AG04450 (cell line): ENCODE measurements around the gene POU2AF1. TPM values are rescaled to one million over a fixed set of nuclear protein-coding genes. Genes with fewer than 3 reads are reported as not detected.

Experiments used
- CTCF ChIA-PET: fragments of 300-600, 350-600 bp; formaldehyde crosslinking; extraction: SDS; loops from one replicate; lab custom pipeline; 2022; ENCODE audit warnings: antibody characterized with exemption, inconsistent platforms; lab: Charles Lee
- POLR2A ChIA-PET: fragments of 350-600 bp; formaldehyde crosslinking; extraction: SDS; loops from one replicate; lab custom pipeline; 2021; ENCODE audit warnings: antibody characterized with exemption, inconsistent platforms; lab: Yijun Ruan, JAX
- DNase-seq: peaks from one replicate; pipeline ENCODE4 v3.0.0-alpha.2; 2011; ENCODE audit warnings: low read depth, low spot score
- H3K27ac ChIP-seq: one replicate; pipeline ENCODE4 v1.5.1; 2012; ENCODE audit warnings: low read depth, low read length, control low read depth
- H3K27me3 ChIP-seq: one replicate; pipeline ENCODE4 v1.6.0; 2012; ENCODE audit warnings: low read length; ENCODE audit not compliant: control insufficient read depth, insufficient read depth
- H3K4me3 ChIP-seq: 2 replicates; pipeline ENCODE4 v1.5.1; 2011; ENCODE audit warnings: mild to moderate bottlenecking, low read depth, low read length, control low read depth
- H3K9me3 ChIP-seq: 2 replicates; pipeline ENCODE4 v1.5.1; 2012; ENCODE audit warnings: low read length; ENCODE audit not compliant: control insufficient read depth, insufficient read depth
- CTCF ChIP-seq: IDR thresholded peaks from 2 replicates; pipeline ENCODE4 v1.5.1; 2011; ENCODE audit warnings: low read depth, low read length, control low read depth, inconsistent platforms
- polyA plus RNA-seq: library from polyadenylated mRNA; depleted of rRNA; stranded (reverse); fragments of >200 nt; gene quantifications from 2 replicates; pipeline ENCODE4 v1.2.3, GENCODE V29; 2011

POU2AF1 gene
- polyA plus RNA-seq, 1 experiment = not detected

- Histone ChIP-seq H3K9me3 (no peaks in the 10 kb centered on the region; the same call in 1 of the 2 replicates), H3K27me3 (peaks cover 8% of the 10 kb centered on the region), H3K4me3 (no peak overlapping the region), H3K27ac (no peak overlapping the region)
- no peak for DNase-seq
- TF ChIP-seq CTCF = no peak
- POLR2A ChIA-PET = no interaction called here
- CTCF ChIA-PET = no interaction called here
Measured at GRCh38 chr11:111359223-111360149, 19.6 kb downstream of the POU2AF1 start.

DNA sequence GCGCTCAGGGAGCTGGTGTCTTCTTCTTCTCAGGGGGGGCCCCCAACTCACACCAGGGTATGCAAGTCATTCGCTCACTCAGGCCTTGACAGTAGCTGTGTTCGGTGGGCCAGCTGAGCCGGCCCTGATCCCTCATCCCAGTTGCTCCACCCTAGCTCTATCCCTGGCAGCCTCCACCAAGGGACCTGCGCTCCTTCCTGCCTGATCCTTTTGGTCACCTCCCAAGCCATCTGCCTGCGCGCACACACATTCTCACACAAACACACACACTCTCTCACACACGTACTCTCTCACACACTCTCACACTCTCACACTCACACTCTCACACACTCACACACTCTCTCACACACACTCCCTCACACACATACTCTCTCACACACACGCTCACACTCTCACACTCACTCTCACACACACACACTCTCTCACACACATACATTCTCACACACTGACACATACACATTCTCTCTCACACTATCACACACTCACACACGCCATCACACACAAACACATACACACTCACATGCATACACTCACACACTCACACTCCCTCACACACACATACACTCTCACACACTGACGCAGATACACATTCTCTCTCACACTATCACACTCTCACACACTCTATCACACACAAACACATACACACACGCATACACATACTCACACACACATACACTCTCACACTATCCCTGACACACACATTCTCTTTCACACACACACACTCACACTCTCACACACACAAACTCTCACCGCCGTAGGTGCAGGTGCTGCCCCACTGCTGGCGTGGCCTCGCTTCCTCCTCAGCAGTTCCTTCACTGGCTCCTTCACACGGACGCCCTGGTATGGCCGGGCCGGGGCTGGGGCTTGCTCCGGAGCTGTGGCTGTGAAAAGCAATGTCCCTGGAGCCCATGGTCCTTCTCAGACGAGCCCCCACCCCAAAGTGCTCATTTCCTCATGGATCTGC, 20.8 kb downstream of the POU2AF1 start:
- CTCF ChIA-PET = no interaction called here
- no peak overlapping the region for H3K27ac ChIP-seq
- TF ChIP-seq CTCF = no peak
- peaks cover 3% of the 10 kb centered on the region; the same call in 1 of the 2 replicates for H3K9me3 ChIP-seq
- DNase-seq = no peak
- peaks cover 2% of the 10 kb centered on the region for H3K27me3 ChIP-seq
- POLR2A ChIA-PET = no interaction called here
- H3K4me3 ChIP-seq = no peak overlapping the region

- DNase-seq = no peak
- POLR2A ChIA-PET = no interaction called here
- TF ChIP-seq CTCF = no peak
- CTCF ChIA-PET = interaction anchor here (0.6 to 0.7 kb wide), 2 partner anchors 75 to 1170 kb away, joined by 3 read pairs; no protein-coding TSS in a partner anchor
- H3K27ac ChIP-seq = no peak overlapping the region
- H3K9me3 ChIP-seq = peaks cover 3% of the 10 kb centered on the region; the same call in 1 of the 2 replicates
- H3K27me3 ChIP-seq = peaks cover 1% of the 10 kb centered on the region
- H3K4me3 ChIP-seq = no peak overlapping the region
Measured at GRCh38 chr11:111357150-111358037, 21.7 kb downstream of the POU2AF1 start.

GRCh38 chr11:111356660-111357048, 22.4 kb downstream of the POU2AF1 start:
- CTCF ChIA-PET = interaction anchor here (0.7 kb wide), 1 partner anchor 1169 kb away, joined by 3 read pairs; no protein-coding TSS in a partner anchor

More at GRCh38 chr11:111356660-111357048, 22.4 kb downstream of the POU2AF1 start:
- TF ChIP-seq CTCF = no peak
- Histone ChIP-seq H3K27ac (no peak overlapping the region), H3K9me3 (peaks cover 3% of the 10 kb centered on the region; the same call in 1 of the 2 replicates), H3K27me3 (peaks cover 3% of the 10 kb centered on the region), H3K4me3 (no peak overlapping the region)
- no peak for DNase-seq
- POLR2A ChIA-PET = no interaction called here
